Gastrocnemius medialis (tissue), 4 donors: ENCODE measurements around the gene RNASEL. TPM values are rescaled to one million over a fixed set of nuclear protein-coding genes. Genes with fewer than 3 reads are reported as not detected.

Experiments
- ATAC-seq, 2 donors: fragments of 150-250 bp; one replicate each; pipeline ENCODE4 v1.9.1; 2016
- DNase-seq, 2 donors: peaks; one replicate each; pipeline ENCODE4 v3.0.0-alpha.2; 2019
- H3K27ac ChIP-seq, 4 donors: fragments of 200-600 bp; sonication (generic); 1 replicate in 1 of 4; 2 replicates in 3 of 4; pipeline ENCODE4 v1.5.1; 2016 to 2018; ENCODE audit warnings: mild to moderate bottlenecking in 2 of 4, moderate library complexity in 1 of 4
- H3K27me3 ChIP-seq, 3 donors: fragments of 200-600 bp; sonication (generic) in 2 of 3; 1 replicate in 1 of 3; 2 replicates in 2 of 3; pipeline versions ENCODE4 v1.5.1 to v1.6.0; 2016 to 2019; ENCODE audit warnings: mild to moderate bottlenecking in 1 of 3, moderate library complexity in 1 of 3
- H3K36me3 ChIP-seq, 2 donors: fragments of 200-600 bp; sonication (generic) in 1 of 2; one replicate each; pipeline ENCODE4 v1.5.1; 2017 to 2018
- H3K4me1 ChIP-seq, 2 donors: fragments of 200-600 bp; sonication (generic) in 1 of 2; one replicate each; pipeline ENCODE4 v1.5.1; 2016 to 2017; ENCODE audit warnings: mild to moderate bottlenecking in 2 of 2
- H3K4me3 ChIP-seq, 4 donors: fragments of 200-600 bp; sonication (generic) in 3 of 4; 1 replicate in 1 of 4; 2 replicates in 3 of 4; pipeline ENCODE4 v1.5.1; 2016 to 2019; ENCODE audit warnings: mild to moderate bottlenecking in 2 of 4
- H3K9me3 ChIP-seq, 3 donors: fragments of 200-600 bp; sonication (generic) in 2 of 3; 1 replicate in 1 of 3; 2 replicates in 2 of 3; pipeline ENCODE4 v1.5.1; 2016 to 2019
- CTCF ChIP-seq, 5 experiments: fragments of 450-650 bp in 3 of 5; fragments of 200-600 bp in 2 of 5; sonication (generic) in 2 of 5; IDR thresholded peaks in 4 of 5; conservative IDR thresholded peaks in 1 of 5; 1 replicate in 4 of 5; 2 replicates in 1 of 5; pipeline ENCODE4 v1.5.1; 2016 to 2019; ENCODE audit warnings: antibody characterized with exemption in 5 of 5, mild to moderate bottlenecking in 3 of 5, moderate library complexity in 3 of 5
- POLR2A ChIP-seq, 2 donors: fragments of 450-650 bp; IDR thresholded peaks; one replicate each; pipeline ENCODE4 v1.6.1; 2017; ENCODE audit warnings: antibody characterized with exemption in 2 of 2, mild to moderate bottlenecking in 2 of 2, moderate library complexity in 2 of 2
- in situ Hi-C, 4 donors: fragments of 200-750 bp; cut with MboI; loops; one replicate each; pipeline versions ENCODE4 v1.15.0 to v1.8.0; 2017; ENCODE audit warnings: low sequenced_read_pairs in 4 of 4
- intact Hi-C: fragments of 100-400 bp; cut with DNase I; formaldehyde crosslinking; loops from one replicate; pipeline ENCODE4 v1.15.1; 2023; ENCODE audit warnings: low total_unique reads
- total RNA-seq, 4 donors: library from RNA; depleted of rRNA; stranded (reverse); fragments of >200 nt; gene quantifications; one replicate each; pipeline versions ENCODE4 v1.1.0 to v1.2.3, GENCODE V29; 2016

Gene RNASEL
- total RNA-seq, 4 donors from 2014 or later = 0.51 to 4.4 (median 2.4) TPM

GRCh38 chr1:182589520-182589919 lies 464 bp upstream of the RNASEL start:
- no peaks in the 10 kb centered on the region for H3K9me3 ChIP-seq
- H3K27me3 ChIP-seq = no peaks in the 10 kb centered on the region
- ATAC-seq (no peak), DNase-seq (no peak)
- H3K4me3 ChIP-seq = peak overlapping the region; percentile 65 to 77 (median 68)
- TF ChIP-seq POLR2A (IDR thresholded peaks at IDR 0.05) (no peak), CTCF (IDR thresholded peaks at IDR 0.05 in 4 of 5, conservative IDR thresholded peaks at IDR 0.05 in 1 of 5) (no peak)
- no peaks in the 10 kb centered on the region for H3K4me1 ChIP-seq
- H3K27ac ChIP-seq = peak overlapping the region in 3 of 4 donors; percentile 76 to 88 (median 84)
- H3K36me3 ChIP-seq = no peaks in the 10 kb centered on the region
- in situ Hi-C loops = loop anchor here in 2 of 4 donors (10.0 to 25.0 kb wide), 2 partner anchors 502 to 505 kb away; no protein-coding TSS in a partner anchor
- intact Hi-C loops = no loop called here

GRCh38 chr1:182587666-182588499 lies 1.2 kb downstream of the RNASEL start:
- TF ChIP-seq POLR2A (IDR thresholded peaks at IDR 0.05) = no peak
- no peak for TF ChIP-seq CTCF (IDR thresholded peaks at IDR 0.05 in 4 of 5, conservative IDR thresholded peaks at IDR 0.05 in 1 of 5)
- no peaks in the 10 kb centered on the region for H3K9me3 ChIP-seq
- intact Hi-C loops (no loop called here), in situ Hi-C loops (loop anchor here in 2 of 4 donors (10.0 to 25.0 kb wide), 2 partner anchors 501 to 503 kb away; no protein-coding TSS in a partner anchor)
- peak overlapping the region; percentile 65 to 77 (median 68) for H3K4me3 ChIP-seq
- H3K36me3 ChIP-seq = no peaks in the 10 kb centered on the region
- H3K27me3 ChIP-seq = no peaks in the 10 kb centered on the region
- no peaks in the 10 kb centered on the region for H3K4me1 ChIP-seq
- peak overlapping the region; percentile 76 to 88 (median 85) for H3K27ac ChIP-seq
- ATAC-seq (no peak), DNase-seq (no peak)

- intact Hi-C loops (no loop called here), in situ Hi-C loops (loop anchor here in 2 of 4 donors (10.0 to 25.0 kb wide), 2 partner anchors 500 to 502 kb away; no protein-coding TSS in a partner anchor)
- Histone ChIP-seq H3K27me3 (no peaks in the 10 kb centered on the region), H3K9me3 (no peaks in the 10 kb centered on the region), H3K27ac (no peak overlapping the region), H3K4me3 (no peak overlapping the region), H3K36me3 (no peaks in the 10 kb centered on the region), H3K4me1 (no peaks in the 10 kb centered on the region)
- ATAC-seq = no peak
- TF ChIP-seq POLR2A (IDR thresholded peaks at IDR 0.05) (no peak), CTCF (IDR thresholded peaks at IDR 0.05 in 4 of 5, conservative IDR thresholded peaks at IDR 0.05 in 1 of 5) (no peak)
- no peak for DNase-seq
These were observed 2.0 kb downstream of the RNASEL start for GRCh38 chr1:182587093-182587492.

- Histone ChIP-seq H3K27me3 (no peaks in the 10 kb centered on the region), H3K27ac (no peak overlapping the region), H3K4me1 (no peaks in the 10 kb centered on the region), H3K4me3 (no peak overlapping the region), H3K36me3 (no peaks in the 10 kb centered on the region), H3K9me3 (no peaks in the 10 kb centered on the region)
- intact Hi-C loops (no loop called here), in situ Hi-C loops (loop anchor here in 2 of 4 donors (10.0 to 25.0 kb wide), 2 partner anchors 499 to 502 kb away; no protein-coding TSS in a partner anchor)
- no peak for TF ChIP-seq POLR2A (IDR thresholded peaks at IDR 0.05)
- DNase-seq = no peak
- ATAC-seq = no peak
These were observed 2.7 kb downstream of the RNASEL start for GRCh38 chr1:182586380-182586779.

GRCh38 chr1:182584746-182585145 lies 4.3 kb downstream of the RNASEL start:
- H3K4me1 ChIP-seq = no peaks in the 10 kb centered on the region
- no peak overlapping the region for H3K4me3 ChIP-seq
- H3K9me3 ChIP-seq = no peaks in the 10 kb centered on the region
- TF ChIP-seq POLR2A (IDR thresholded peaks at IDR 0.05) = no peak
- no peak for TF ChIP-seq CTCF (IDR thresholded peaks at IDR 0.05 in 4 of 5, conservative IDR thresholded peaks at IDR 0.05 in 1 of 5)
- intact Hi-C loops (no loop called here), in situ Hi-C loops (loop anchor here in 2 of 4 donors (10.0 to 25.0 kb wide), 2 partner anchors 497 to 500 kb away; no protein-coding TSS in a partner anchor)
- no peak for DNase-seq
- H3K27ac ChIP-seq = no peak overlapping the region
- peaks cover 0 to 4% of the 10 kb centered on the region in 2 donors for H3K36me3 ChIP-seq
- no peaks in the 10 kb centered on the region for H3K27me3 ChIP-seq
- ATAC-seq = no peak
